Activated CD4-positive, CD25-positive, alpha-beta regulatory T cell treated with anti-CD3 and anti-CD28 coated beads, Interleukin-2, amount 50 U/mL, for 16 hours (primary cell): ENCODE data around the gene GLB1L3.
"Not testable (repeated sequence)": the region's sequence is repeated elsewhere in the genome, so short reads cannot be mapped to it uniquely, and the experiment has no call there.

Experiments used
- DNase-seq: peaks from one replicate; pipeline ENCODE4 v3.0.0-alpha.2; 2020; ENCODE audit warnings: low read depth, low spot score

The GLB1L3 gene

GRCh38 chr11:134252346-134253187 lies 23.6 kb upstream of the GLB1L3 start:
- DNase-seq = no peak

GRCh38 chr11:134253188-134253993 lies 22.8 kb upstream of the GLB1L3 start, which contains the start of the genes ACAD8 and THYN1:
Gene ACAD8, plus strand, starts transcription at chr11:134253568. Its CDS starts 33 bp downstream, at chr11:134253601.
Gene THYN1, minus strand, starts transcription at chr11:134253352. Its CDS starts 470 bp downstream, at chr11:134252882.
- DNase-seq = peak; percentile 94

- DNase-seq = no peak
Observed at GRCh38 chr11:134254433-134255183, 21.6 kb upstream of the GLB1L3 start.

- not testable (repeated sequence) for DNase-seq
Observed at GRCh38 chr11:134255184-134255561, 21.0 kb upstream of the GLB1L3 start.

- no peak for DNase-seq
Observed at GRCh38 chr11:134257101-134257500, 19.1 kb upstream of the GLB1L3 start.

GRCh38 chr11:134258577-134258976 lies 17.6 kb upstream of the GLB1L3 start:
- DNase-seq = no peak

- DNase-seq = no peak
Observed at GRCh38 chr11:134260503-134260902, 15.7 kb upstream of the GLB1L3 start.

GRCh38 chr11:134260983-134261382 lies 15.2 kb upstream of the GLB1L3 start:
- DNase-seq = no peak

- no peak for DNase-seq
Observed at GRCh38 chr11:134261626-134262488, 14.3 kb upstream of the GLB1L3 start.

GRCh38 chr11:134264966-134265764 lies 11.0 kb upstream of the GLB1L3 start:
- no peak for DNase-seq

- no peak for DNase-seq
Observed at GRCh38 chr11:134266440-134266839, 9.7 kb upstream of the GLB1L3 start.

GRCh38 chr11:134266841-134267251 lies 9.3 kb upstream of the GLB1L3 start:
- DNase-seq = no peak

GRCh38 chr11:134267461-134267860 lies 8.7 kb upstream of the GLB1L3 start:
- DNase-seq = no peak

GRCh38 chr11:134267966-134268365 lies 8.2 kb upstream of the GLB1L3 start:
- no peak for DNase-seq

GRCh38 chr11:134270250-134270714 lies 5.9 kb upstream of the GLB1L3 start:
- no peak for DNase-seq

- no peak for DNase-seq
Observed at GRCh38 chr11:134271978-134272377, 4.2 kb upstream of the GLB1L3 start.

- no peak for DNase-seq
Observed at GRCh38 chr11:134272381-134273316, 3.5 kb upstream of the GLB1L3 start.

GRCh38 chr11:134273317-134273712 lies 2.9 kb upstream of the GLB1L3 start:
- DNase-seq = no peak

- no peak for DNase-seq
Observed at GRCh38 chr11:134275188-134275533, 1.0 kb upstream of the GLB1L3 start.
